GM12878 (cell line): ENCODE data around the gene MTX1. TPM values are rescaled to one million over a fixed set of nuclear protein-coding genes. Genes with fewer than 3 reads are reported as not detected.

Experiments
- HDGF ChIP-seq: fragments of 450-650 bp; IDR thresholded peaks from 2 replicates; pipeline ENCODE4 v1.6.1; 2016; ENCODE audit warnings: antibody characterized with exemption
- YY1 ChIP-seq: IDR thresholded peaks from 2 replicates; pipeline ENCODE4 v1.6.1; 2011; ENCODE audit warnings: low read depth, mild to moderate bottlenecking, low read length
- ZNF622 ChIP-seq: fragments of 450-650 bp; IDR thresholded peaks from 2 replicates; pipeline ENCODE4 v1.6.1; 2017; ENCODE audit warnings: mild to moderate bottlenecking, inconsistent platforms
- polyA plus RNA-seq, 11 experiments: library from polyadenylated mRNA; depleted of rRNA in 4 of 11; unstranded in 6 of 11; stranded (reverse) in 5 of 11; fragments of >200 nt; fragmentation: Nextera tagmentation in 4 of 11; fragmentation: Illumina TruSeq in 1 of 11; extraction: Ambion mirVana in 4 of 11; extraction: Trizol in 1 of 11; gene quantifications; 1 replicate in 1 of 11; 2 replicates in 10 of 11; pipeline versions ENCODE4 v1.2.1 to v1.2.3, GENCODE V29; 2011 to 2016; ENCODE audit warnings: inconsistent platforms in 2 of 11, missing spikeins in 2 of 11, low read depth in 1 of 11
- total RNA-seq, 4 experiments: library from RNA; depleted of rRNA in 3 of 4; stranded (reverse); fragments of >200 nt in 3 of 4; fragmentation: Illumina TruSeq in 1 of 4; extraction: Trizol in 1 of 4; gene quantifications; 2 replicates each; pipeline versions ENCODE4 v1.2.1 to v1.2.3, GENCODE V29; 2013 to 2021
- TF ChIP-seq, protein P1 (sequence below): fragments of 450-650 bp; conservative IDR thresholded peaks from 2 replicates; pipeline ENCODE4 v1.6.1; 2017; ENCODE audit warnings: mild to moderate bottlenecking, moderate library complexity
- TF ChIP-seq, protein P2 (sequence below): fragments of 450-650 bp; IDR thresholded peaks from 2 replicates; pipeline ENCODE4 v1.6.1; 2017; ENCODE audit warnings: mild to moderate bottlenecking, moderate library complexity
- TF ChIP-seq, protein P3 (sequence below): fragments of 450-650 bp; IDR thresholded peaks from 2 replicates; pipeline ENCODE4 v1.6.1; 2016; ENCODE audit warnings: mild to moderate bottlenecking, moderate library complexity, borderline replicate concordance

MTX1 gene
- total and polyA plus RNA-seq, 10 of the 15 experiments (the other 5 are each of a cell fraction or from before 2014, with no cell fraction given): 15.8 to 92.0 (median 49.1) TPM

DNA sequence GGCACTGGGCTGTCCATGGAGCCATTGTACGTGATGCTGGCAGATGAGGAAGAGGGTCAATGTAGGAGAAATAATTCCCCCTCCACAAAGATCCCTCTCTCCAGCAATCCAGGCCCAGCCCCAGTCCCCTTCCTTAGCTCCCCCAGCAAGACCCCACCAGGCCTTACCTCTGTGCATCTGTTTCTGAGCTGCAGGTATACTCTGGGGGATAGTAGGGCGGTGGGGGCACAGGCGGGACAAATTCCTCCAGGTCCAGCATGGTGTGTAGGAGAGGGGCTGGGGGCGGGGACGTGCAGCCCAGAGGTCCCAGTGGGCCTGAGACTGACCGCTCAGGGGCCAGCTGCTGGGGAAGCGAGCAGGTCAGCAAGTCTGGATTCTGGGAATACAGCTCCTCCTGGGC is 43.1 kb downstream of the MTX1 start (continued):
- TF ChIP-seq ZNF622: no peak
- TF ChIP-seq, protein P1, sequence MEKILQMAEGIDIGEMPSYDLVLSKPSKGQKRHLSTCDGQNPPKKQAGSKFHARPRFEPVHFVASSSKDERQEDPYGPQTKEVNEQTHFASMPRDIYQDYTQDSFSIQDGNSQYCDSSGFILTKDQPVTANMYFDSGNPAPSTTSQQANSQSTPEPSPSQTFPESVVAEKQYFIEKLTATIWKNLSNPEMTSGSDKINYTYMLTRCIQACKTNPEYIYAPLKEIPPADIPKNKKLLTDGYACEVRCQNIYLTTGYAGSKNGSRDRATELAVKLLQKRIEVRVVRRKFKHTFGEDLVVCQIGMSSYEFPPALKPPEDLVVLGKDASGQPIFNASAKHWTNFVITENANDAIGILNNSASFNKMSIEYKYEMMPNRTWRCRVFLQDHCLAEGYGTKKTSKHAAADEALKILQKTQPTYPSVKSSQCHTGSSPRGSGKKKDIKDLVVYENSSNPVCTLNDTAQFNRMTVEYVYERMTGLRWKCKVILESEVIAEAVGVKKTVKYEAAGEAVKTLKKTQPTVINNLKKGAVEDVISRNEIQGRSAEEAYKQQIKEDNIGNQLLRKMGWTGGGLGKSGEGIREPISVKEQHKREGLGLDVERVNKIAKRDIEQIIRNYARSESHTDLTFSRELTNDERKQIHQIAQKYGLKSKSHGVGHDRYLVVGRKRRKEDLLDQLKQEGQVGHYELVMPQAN: no peak
- TF ChIP-seq HDGF: no peak
- TF ChIP-seq, protein P2, sequence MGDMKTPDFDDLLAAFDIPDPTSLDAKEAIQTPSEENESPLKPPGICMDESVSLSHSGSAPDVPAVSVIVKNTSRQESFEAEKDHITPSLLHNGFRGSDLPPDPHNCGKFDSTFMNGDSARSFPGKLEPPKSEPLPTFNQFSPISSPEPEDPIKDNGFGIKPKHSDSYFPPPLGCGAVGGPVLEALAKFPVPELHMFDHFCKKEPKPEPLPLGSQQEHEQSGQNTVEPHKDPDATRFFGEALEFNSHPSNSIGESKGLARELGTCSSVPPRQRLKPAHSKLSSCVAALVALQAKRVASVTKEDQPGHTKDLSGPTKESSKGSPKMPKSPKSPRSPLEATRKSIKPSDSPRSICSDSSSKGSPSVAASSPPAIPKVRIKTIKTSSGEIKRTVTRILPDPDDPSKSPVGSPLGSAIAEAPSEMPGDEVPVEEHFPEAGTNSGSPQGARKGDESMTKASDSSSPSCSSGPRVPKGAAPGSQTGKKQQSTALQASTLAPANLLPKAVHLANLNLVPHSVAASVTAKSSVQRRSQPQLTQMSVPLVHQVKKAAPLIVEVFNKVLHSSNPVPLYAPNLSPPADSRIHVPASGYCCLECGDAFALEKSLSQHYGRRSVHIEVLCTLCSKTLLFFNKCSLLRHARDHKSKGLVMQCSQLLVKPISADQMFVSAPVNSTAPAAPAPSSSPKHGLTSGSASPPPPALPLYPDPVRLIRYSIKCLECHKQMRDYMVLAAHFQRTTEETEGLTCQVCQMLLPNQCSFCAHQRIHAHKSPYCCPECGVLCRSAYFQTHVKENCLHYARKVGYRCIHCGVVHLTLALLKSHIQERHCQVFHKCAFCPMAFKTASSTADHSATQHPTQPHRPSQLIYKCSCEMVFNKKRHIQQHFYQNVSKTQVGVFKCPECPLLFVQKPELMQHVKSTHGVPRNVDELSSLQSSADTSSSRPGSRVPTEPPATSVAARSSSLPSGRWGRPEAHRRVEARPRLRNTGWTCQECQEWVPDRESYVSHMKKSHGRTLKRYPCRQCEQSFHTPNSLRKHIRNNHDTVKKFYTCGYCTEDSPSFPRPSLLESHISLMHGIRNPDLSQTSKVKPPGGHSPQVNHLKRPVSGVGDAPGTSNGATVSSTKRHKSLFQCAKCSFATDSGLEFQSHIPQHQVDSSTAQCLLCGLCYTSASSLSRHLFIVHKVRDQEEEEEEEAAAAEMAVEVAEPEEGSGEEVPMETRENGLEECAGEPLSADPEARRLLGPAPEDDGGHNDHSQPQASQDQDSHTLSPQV: no peak
- TF ChIP-seq, protein P3, sequence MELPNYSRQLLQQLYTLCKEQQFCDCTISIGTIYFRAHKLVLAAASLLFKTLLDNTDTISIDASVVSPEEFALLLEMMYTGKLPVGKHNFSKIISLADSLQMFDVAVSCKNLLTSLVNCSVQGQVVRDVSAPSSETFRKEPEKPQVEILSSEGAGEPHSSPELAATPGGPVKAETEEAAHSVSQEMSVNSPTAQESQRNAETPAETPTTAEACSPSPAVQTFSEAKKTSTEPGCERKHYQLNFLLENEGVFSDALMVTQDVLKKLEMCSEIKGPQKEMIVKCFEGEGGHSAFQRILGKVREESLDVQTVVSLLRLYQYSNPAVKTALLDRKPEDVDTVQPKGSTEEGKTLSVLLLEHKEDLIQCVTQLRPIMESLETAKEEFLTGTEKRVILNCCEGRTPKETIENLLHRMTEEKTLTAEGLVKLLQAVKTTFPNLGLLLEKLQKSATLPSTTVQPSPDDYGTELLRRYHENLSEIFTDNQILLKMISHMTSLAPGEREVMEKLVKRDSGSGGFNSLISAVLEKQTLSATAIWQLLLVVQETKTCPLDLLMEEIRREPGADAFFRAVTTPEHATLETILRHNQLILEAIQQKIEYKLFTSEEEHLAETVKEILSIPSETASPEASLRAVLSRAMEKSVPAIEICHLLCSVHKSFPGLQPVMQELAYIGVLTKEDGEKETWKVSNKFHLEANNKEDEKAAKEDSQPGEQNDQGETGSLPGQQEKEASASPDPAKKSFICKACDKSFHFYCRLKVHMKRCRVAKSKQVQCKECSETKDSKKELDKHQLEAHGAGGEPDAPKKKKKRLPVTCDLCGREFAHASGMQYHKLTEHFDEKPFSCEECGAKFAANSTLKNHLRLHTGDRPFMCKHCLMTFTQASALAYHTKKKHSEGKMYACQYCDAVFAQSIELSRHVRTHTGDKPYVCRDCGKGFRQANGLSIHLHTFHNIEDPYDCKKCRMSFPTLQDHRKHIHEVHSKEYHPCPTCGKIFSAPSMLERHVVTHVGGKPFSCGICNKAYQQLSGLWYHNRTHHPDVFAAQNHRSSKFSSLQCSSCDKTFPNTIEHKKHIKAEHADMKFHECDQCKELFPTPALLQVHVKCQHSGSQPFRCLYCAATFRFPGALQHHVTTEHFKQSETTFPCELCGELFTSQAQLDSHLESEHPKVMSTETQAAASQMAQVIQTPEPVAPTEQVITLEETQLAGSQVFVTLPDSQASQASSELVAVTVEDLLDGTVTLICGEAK: no peak
- TF ChIP-seq YY1: no peak
